Erythroblast (primary cell): ENCODE results near the gene EEF1AKMT1.

Source experiments
- GATA1 ChIP-seq: IDR thresholded peaks from 2 replicates; pipeline ENCODE4 v1.6.1; 2011; ENCODE audit warnings: low read depth, mild to moderate bottlenecking, control low read depth, low read length, moderate library complexity
- POLR2A ChIP-seq: IDR thresholded peaks from 2 replicates; pipeline ENCODE4 v1.6.1; 2011; ENCODE audit warnings: mild to moderate bottlenecking, low read length

GRCh38 chr13:20810808-20811207, 37.0 kb upstream of the EEF1AKMT1 start:
- TF ChIP-seq POLR2A = no peak
- TF ChIP-seq GATA1 = no peak
